Activated T-helper 2 cell treated with anti-CD3 and anti-CD28 coated beads, Interferon-gamma antibody, Interleukin-2, Interleukin-4, amounts not matched to agents 10 μg/mL and 5 μg/mL and 100 μg/mL, durations not matched to agents 14 hours and 24 hours and 36 hours (primary cell): ENCODE measurements around the gene SRSF3. TPM values are rescaled to one million over a fixed set of nuclear protein-coding genes. Genes with fewer than 3 reads are reported as not detected.
"Not testable (repeated sequence)": the region's sequence is repeated elsewhere in the genome, so short reads cannot be mapped to it uniquely, and the experiment has no call there.

ENCODE experiments used
- DNase-seq: peaks from one replicate; pipeline ENCODE4 v3.0.0; 2021; ENCODE audit warnings: low spot score
- H3K27ac Mint-ChIP-seq: one replicate; pipeline ENCODE4 v1.8.0; 2021; ENCODE audit warnings: mixed read lengths
- H3K27me3 Mint-ChIP-seq: one replicate; pipeline ENCODE4 v1.8.0; 2021; ENCODE audit warnings: low read depth, mixed read lengths
- H3K36me3 Mint-ChIP-seq: one replicate; pipeline ENCODE4 v1.8.0; 2021; ENCODE audit warnings: low read depth, mixed read lengths
- H3K4me1 Mint-ChIP-seq: one replicate; pipeline ENCODE4 v1.8.0; 2021; ENCODE audit warnings: low read depth, mixed read lengths
- H3K4me3 Mint-ChIP-seq: one replicate; pipeline ENCODE4 v1.8.0; 2021; ENCODE audit warnings: low read depth, mild to moderate bottlenecking, moderate library complexity, mixed read lengths
- H3K9me3 Mint-ChIP-seq: one replicate; pipeline ENCODE4 v1.8.0; 2021; ENCODE audit warnings: mixed read lengths
- intact Hi-C: fragments of 100-400 bp; cut with micrococcal nuclease; formaldehyde crosslinking; loops from one replicate; pipeline ENCODE4 v1.15.1; 2023
- total RNA-seq: library from RNA; stranded (reverse); gene quantifications from 2 replicates; pipeline ENCODE4 v1.2.3, GENCODE V29; 2022

SRSF3 gene
- total RNA-seq, 1 donor from 2014 or later: 512 TPM

- DNase-seq, intact Hi-C loops: not testable (repeated sequence)
- H3K27me3 Mint-ChIP-seq: peaks cover 37% of the 10 kb centered on the region
Observed at GRCh38 chr6:36654469-36654868, 60.3 kb downstream of the SRSF3 start.

More at GRCh38 chr6:36654469-36654868, 60.3 kb downstream of the SRSF3 start:
- H3K27ac Mint-ChIP-seq, H3K4me3 Mint-ChIP-seq, H3K4me1 Mint-ChIP-seq, H3K36me3 Mint-ChIP-seq, H3K9me3 Mint-ChIP-seq: not testable (repeated sequence)

Other genes starting within 250 kb of the SRSF3 start
- gene ETV7, start 206.7 kb upstream of the SRSF3 start, total RNA-seq: 0.51 and 0.57 TPM in 2 replicates
- 0.14 and 0.27 TPM in 2 replicates for gene PXT1, start 151.5 kb upstream of the SRSF3 start, total RNA-seq
- gene KCTD20, start 151.4 kb upstream of the SRSF3 start, total RNA-seq: 51.1 and 54.8 TPM in 2 replicates
- 22.9 and 25.0 TPM in 2 replicates for gene STK38, start 46.9 kb upstream of the SRSF3 start, total RNA-seq
- 43.9 and 45.3 TPM in 2 replicates for gene CDKN1A, start 84.4 kb downstream of the SRSF3 start, total RNA-seq
- not detected in 2 replicates for gene RAB44, start 103.5 kb downstream of the SRSF3 start, total RNA-seq
- gene CPNE5, start 245.1 kb downstream of the SRSF3 start, total RNA-seq: 2.0 and 2.1 TPM in 2 replicates